Hematopoietic multipotent progenitor cell (in vitro differentiated cells): ENCODE results near the gene HOXC10. TPM values are rescaled to one million over a fixed set of nuclear protein-coding genes. Genes with fewer than 3 reads are reported as not detected.
A peak's percentile ranks its signal among the peaks of the same experiment; 100 is the strongest.

Experiments used
- DNase-seq, 3 donors: peaks; one replicate each; pipeline ENCODE4 v3.0.0-alpha.2; 2011 to 2015; ENCODE audit warnings: low read depth in 2 of 3, low spot score in 2 of 3
- total RNA-seq: library from RNA; depleted of rRNA; stranded (reverse); fragments of >200 nt; gene quantifications from one replicate; pipeline ENCODE4 v1.2.3, GENCODE V29; 2012

Gene HOXC10
- total RNA-seq, 1 donor: not detected

DNA sequence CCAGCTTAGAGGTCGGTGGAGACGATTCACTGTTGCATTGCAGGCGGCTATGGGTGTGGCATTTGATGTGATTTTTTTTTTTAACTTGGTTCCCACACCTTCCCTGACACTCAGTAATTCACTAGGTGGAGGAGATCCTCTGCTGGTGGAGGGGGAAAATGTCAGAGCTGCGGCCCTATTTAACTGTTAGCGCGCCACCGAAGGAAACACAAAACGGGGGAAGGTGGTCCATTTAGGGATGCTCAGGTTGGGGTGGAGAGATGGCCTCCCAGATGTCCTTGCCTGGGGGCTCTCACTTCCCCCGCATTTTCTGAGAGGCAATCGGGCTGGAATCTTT is 34.5 kb upstream of the HOXC10 start:
- no peak for DNase-seq

DNA sequence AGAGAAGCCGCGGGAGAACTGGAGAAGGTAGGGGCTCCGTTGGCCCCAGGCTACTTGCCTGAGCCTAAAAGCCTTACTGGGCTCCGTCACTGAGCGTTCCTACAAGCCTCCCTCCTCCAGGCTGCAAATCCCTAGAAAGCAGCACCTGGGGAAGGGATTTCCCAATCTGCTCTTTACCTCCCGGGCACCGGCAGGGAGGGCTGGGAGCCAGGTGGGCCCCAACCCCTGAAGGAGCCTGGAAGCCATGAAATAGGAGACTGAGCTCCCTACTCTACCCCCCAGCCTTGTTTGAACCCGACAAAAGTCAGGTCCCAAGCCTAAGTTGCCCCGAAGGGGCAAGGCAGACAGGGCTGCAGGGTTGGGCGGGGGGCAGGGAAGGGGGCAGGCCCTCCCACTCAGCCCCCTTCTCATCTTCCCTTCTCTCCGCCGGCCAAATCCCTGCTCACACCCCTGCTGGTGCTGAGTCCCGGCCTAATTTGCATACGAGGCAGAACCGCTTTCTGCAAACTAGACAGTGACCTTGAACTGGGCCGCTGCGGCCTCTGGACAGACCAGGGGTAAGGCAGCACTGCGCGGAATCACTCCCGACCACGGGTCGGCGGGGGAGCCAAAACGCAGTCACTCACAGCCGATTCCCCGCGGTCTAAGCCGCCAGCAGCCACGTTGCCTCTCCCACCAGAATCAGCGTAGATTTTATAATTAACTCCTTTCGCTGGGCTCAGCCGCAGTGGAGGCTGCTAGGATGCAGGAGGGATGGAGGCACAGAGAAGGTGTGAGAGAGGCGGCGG is 34.0 kb upstream of the HOXC10 start:
- no peak for DNase-seq

DNA sequence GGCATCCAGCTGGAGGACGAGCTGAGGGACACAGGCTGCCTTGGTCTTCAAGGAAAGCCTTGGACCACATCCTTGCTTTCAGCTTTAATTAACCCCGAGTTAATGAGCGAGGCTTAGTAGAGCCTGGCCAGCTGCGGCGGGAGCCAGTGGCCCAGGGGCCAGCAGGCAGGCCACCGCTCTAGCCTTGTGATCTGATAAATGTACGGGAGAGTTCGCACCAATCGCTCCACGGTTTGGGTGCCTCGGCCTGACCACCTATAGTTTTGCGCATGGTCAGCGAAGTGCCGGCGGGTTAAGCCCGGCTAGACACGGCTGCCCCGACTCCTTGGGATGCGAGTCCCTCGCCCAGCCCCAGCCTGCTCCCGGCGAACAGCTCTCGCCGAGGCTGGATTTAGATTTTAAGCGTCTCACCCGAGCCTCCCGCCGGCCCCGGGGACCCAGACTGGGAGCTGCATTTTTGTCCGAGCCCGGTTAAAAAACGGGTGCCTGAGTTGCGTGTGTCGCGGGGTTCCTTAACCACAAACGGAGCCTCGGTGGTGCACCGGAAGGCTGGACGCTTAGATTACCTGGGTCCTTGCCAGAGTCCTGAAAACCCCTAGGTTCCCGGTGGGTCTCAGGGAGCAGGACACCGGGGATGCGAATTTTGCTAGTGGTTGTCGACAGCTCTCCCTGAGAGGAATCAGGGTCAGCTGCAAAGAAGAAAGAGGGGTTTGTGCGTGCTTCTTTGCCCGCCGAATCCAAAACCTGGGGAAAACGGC is 33.2 kb upstream of the HOXC10 start:
- no peak for DNase-seq

DNA sequence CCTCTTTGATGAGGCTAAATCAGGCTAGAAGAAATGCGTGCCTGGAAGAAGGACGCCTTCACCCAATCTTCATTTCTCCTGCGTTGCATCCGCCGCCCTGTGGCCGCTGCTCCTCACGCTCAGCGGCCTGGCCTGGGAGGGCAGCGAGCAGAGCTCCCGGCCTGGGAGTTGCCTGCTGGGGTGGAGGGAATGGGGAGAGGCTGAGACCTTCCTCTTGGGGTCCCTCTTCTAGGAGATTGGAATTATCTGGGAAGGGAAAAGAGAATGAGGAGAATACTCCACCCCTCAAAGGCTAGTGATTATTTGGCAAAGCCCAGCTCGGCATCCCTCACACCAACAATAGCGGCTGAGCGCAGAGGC is 32.6 kb upstream of the HOXC10 start:
- DNase-seq: no peak

DNA sequence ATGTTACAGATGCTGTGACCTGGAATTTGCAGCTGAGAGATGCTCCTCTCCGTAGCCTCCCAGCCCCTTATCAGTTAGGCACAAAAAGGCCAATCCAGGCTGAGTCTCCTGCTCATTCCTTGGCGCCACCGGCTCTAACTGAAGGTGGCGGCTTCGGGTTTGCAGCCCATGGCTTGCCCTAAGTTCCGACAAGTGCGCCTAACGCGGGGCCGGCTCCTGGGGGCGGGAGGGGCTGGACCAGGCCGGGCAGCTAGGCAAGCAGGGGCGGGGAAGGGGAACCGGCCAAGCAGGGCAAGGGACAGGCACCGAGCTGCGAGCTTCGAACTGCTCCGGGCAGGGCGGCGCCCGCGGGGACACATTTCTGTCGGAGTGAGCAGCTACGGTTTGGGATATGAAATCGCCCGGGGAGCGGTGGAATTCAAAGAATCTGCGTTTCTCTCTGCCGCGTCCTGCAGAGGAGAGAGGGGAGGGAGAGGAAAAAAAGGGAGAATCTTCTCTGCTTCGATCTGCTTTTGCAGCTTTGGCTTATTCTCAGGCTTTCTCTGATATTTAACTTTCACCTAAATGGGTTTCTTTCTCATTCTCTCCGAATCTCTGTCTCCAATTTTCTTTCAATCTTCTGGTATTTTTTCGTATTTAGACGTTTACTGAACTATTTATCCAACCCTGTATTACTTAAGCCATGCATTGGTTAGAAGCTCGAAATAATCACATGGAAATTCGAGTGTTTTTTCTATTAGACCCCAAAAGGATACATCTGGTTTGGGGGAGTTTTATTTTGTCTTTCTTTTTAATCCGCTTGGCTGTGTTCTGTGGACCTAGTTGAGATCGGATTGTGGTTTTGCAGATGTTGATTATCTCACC is 31.8 kb upstream of the HOXC10 start:
- no peak for DNase-seq

DNA sequence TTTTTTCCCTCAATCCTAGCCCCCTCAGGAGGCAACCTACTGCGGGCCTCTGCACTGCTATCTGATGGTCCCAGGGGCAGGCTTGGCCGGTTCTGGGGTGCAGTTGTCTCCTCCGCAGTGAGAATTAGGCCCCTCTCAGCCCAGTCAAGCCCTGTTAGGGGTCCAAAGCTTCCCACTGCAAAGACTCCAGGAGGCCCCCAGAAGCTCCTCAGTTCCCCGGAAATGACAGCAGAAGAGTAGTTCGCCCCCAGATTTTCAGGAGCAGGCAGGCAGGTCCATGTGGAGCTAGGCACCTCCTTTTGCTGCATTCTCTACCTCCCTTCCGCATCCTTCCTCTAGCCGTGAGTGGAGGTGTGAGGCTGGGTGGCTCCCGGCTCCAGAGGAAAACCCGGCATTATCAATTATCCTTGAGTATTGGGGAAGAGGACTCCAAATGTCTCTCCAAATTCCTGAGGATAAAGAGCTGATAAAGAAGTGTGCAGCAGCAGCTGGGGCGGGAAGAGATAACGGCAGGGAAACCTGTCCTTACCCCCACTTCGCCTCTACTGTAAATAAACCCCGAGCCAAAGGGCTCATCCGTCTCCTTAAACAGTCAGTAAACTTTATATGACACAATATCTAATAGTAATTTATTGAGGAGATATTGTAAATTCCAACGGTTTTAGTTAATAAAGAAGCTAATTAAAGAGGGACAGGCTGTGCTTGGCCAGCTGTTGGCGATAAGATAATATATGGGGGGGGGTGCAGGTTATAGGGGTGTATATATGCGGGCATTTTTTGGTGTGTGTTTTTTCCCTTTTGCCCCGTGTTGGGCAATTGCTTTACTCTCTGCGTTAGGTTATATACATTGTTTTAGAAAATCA is 30.9 kb upstream of the HOXC10 start:
- no peak for DNase-seq

DNA sequence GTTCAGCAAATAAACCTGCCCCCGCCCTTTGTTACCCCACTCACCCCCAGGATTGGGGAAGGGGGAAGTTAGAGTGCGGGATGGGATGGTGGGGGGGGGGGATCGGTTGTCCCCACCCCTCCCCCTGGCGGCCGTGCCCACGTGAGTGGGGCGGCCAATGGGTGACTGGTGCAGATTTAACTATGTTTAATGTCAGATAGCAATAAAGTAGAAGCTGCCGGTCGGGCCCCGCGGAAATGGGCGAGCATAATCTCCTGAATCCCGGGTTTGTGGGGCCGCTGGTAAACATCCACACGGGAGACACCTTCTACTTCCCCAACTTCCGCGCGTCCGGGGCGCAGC is 30.3 kb upstream of the HOXC10 start, which contains the start of gene HOXC12:
Gene HOXC12 (plus strand): TSS at position 210 of the 342 bp plus-strand sequence. CDS start 27 bp downstream, at position 237.
- no peak for DNase-seq

DNA sequence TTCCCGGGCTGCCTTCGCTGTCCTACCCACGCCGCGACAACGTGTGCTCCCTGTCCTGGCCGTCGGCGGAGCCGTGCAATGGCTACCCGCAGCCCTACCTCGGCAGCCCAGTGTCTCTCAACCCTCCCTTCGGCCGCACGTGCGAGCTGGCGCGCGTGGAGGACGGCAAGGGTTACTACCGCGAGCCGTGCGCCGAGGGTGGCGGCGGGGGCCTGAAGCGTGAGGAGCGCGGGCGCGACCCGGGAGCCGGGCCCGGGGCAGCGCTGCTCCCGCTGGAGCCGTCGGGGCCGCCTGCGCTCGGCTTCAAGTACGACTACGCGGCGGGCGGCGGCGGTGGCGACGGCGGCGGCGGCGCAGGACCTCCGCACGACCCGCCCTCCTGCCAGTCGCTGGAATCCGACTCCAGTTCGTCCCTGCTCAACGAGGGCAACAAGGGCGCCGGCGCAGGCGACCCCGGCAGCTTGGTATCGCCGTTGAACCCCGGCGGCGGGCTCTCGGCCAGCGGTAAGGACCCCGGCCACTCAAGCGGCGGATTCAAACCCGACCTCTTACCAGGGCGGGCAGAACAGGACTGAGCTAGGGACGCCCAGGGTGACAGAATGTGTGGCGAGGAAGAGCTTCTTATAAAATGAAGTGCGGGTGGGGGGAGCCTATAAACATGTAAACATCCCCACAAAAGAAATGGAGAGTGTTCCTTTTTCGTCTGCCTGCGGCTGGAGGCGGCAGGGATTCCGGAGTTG is 29.7 kb upstream of the HOXC10 start:
- DNase-seq: no peak

DNA sequence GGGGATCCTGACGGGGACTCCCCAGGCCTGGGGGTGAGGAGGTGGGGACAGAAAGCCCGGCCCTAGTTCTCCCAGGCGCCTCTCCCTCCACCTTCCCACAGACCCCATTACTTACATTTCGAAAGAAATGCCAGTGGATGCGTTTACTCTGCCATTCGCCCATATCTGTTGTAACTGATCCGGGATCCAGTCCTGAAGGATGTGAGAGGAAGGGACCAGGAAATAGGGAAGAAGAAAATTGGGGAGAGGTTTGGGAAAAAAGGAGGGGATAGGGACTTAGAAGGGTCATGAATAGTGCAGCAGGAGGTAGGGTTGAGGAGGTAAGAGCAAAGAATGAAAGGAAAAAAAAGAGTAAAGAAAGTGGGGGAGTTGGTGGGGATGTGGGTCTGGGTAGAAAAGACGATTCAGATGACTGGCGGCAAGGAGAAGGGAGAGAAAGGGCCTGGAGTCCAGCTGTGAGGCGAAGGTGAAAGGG is 29.1 kb upstream of the HOXC10 start:
- DNase-seq: no peak

DNA sequence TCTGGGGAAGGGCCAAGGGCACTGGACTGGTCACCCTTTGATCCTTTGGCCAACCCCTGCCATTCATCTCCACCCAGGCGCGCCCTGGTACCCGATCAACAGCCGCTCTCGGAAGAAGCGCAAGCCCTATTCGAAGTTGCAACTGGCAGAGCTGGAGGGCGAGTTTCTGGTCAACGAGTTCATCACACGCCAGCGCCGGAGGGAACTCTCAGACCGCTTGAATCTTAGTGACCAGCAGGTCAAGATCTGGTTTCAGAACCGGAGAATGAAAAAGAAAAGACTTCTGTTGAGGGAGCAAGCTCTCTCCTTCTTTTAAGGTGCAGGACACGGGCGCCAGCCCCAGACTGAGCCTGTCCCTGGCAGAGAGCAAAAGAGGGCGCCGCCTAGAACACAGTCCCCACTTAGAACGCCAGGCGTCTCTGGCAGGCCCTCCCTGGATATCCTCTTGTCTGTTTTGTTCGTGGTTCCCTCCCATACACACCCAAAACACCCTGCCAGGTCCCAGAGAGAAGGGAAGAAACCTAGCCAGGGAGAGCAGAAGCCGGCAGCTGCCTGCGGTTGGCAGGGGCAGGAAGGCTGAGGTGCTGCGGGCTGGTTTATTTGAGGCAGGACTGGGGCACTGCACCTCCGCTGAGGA is 28.6 kb upstream of the HOXC10 start:
- peak in 2 of 3 donors; percentile 51 to 68 for DNase-seq

DNA sequence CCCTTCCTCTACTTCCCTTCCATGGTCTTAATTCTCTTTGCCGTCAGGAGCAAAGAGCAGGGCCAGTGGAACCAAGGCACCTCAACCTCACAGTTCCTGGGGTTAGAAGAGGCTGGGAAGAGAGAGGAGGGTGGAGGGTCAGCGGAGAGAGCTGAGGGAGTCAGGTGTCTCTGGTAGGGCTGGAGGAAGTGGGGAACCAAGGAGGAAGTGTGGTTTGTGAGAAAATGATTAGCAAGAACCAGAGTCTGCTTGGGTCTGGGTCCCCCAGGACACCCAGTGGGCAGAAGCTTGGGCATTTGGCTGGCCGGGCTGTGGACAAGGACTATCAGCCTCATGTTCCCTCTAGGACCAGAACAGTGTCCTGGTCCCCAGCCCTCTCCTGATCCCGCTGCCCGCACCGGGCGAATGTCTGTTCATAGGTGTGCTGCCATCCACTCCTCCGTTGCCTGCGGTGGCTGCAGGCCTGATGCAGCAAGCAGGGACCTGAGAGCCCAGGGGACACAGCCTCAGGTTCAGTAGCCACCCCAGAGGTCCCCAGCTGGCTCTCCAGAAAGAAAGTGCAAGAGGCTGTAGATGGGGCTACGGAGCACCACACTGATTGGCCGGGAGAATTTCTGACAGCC is 27.9 kb upstream of the HOXC10 start:
- DNase-seq: no peak

DNA sequence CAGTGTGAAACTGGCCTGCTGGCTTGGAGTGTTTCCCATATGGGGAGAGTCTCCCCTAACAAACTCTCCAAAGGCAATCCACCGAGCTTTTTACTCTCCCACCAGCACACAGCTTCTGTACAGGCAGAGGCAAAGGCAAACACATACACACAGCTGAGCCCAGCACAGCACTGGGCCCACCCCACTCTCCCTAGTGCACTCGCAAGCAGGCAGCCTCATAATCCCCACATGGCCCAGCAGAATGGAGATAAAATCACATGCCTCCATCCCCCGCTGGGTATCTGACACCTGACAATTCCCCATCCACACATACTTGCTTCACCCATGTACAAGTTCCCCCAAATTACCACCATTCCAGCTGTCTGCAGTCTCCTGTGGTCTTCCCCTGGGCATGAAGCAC is 26.8 kb upstream of the HOXC10 start:
- DNase-seq: no peak

DNA sequence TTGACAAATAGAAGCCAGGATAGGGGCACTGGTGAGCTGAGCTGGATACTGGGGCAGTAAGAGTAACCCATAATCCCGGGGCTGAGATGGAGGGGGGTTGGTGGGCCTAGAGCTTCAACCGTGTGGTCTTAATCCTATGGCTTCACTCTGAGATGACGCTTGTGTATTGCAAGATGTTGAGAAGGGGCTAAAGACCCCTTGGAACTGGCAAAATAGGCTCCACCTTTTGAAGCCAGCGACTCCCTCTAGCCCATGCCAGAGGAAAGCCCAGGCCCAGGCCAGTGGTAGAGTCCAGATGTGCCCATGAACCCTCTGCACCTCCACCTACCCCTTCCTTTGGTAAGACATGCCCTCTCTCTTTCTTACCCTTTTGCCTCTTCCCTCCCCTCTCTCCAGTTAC is 25.6 kb upstream of the HOXC10 start:
- DNase-seq: no peak

DNA sequence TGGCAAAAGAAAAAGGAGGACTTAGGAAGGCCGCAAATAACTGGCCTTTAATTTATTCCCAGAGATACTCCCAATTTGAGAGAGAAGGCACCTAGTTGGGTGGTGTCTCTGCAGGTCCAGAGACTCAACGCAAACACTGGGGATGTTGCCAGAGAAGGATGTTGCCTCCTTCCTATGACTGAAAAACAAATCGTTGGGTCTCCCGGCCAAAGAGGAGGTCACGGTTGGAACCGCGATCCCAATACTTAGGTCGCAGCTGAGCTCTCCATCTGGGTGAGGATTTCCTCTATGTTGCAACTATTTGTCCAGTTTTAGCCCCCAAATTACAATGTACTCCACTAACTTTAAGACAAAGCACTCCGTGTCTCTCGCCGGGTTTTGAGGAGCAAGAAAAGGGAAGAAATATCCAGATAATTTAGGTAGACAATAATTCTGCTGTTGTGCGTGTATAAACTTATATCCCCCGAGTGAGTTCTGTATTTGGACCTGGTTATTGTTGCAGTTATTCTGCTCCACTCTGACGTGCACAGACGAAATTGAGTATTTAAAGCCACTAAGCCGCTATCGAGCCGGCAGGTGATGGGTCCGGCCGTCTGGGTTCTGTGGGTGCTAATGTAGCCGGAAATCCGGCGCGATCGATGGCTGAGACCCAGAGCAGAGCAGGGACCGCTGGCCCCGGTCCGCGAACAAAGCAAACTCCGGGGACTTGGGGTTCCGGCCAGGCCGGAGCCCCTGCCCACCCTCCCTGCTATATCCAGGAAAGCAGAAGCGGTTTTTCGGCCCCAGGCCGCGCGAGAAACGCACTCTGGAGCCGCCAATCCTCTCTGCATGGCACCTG is 24.5 kb upstream of the HOXC10 start:
- DNase-seq: no peak

DNA sequence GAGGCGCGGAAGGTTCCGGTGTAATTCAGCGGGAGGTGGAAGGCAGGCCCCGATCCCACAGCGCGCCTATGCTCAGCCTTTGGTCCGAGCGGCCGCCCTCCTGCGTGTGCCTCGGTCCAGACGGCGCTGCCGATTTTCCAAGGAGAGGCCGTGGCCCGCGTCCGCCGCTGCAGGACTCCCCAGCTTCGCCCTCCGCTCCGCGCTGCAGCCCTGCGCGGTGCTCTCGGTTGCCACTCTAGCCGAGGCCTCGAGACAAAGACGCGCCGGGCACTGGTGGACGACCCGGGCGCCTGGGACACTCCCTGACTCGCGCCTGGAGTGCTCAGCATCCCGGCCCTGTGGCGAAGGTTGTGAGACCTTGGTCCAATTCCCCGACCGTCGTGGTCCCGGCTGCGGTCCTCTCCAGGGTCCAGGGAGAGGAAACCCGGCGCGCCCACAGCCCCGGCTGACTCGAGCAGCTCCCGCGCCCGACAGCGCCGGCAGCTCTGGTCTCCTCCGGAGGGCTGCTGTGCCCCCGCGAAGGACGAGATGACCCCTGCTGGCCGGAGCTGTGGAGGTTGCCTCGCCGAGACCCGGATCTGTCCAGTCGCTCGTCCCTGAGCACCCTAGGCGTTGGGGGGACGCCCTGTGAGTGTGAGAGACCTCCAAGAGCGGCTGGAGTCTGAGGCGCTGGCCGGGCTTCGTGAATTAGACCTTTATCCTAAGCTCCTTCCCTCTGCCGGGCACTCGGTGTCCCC is 23.8 kb upstream of the HOXC10 start:
- DNase-seq: no peak

DNA sequence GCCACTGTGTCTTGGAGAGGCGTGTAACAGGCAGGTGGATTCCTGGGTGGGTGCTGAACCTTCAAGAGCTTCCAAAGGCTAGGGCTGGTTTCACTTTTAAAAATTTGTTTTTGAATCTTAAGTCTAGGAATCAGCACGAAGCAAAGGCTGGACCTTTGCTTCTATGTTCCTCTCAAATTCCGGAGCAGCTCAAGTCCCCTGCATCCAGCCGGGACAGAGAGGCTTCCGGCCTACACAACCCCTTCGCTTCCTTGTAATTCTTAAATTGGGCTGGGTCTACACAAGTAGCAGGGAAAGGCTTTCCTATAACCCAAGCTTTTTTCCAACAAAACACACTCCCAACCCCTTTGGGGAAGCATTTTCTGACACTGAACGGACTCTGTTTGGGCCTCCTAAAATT is 21.9 kb upstream of the HOXC10 start:
- no peak for DNase-seq
